ENCODE measurements around the gene FRMD4B.
A peak's percentile ranks its signal among the peaks of the same experiment; 100 is the strongest.

Gene FRMD4B

GRCh38 chr3:69371816-69372215 lies 14.1 kb downstream of the FRMD4B start:
- TF ChIP-seq POLR2AphosphoS5 (IDR thresholded peaks at IDR 0.05; ENCODE audit: low read depth, low read length) (no peak), TAF1 (IDR thresholded peaks at IDR 0.05; ENCODE audit: low read depth, low read length) (no peak), PAX5 (IDR thresholded peaks at IDR 0.05; ENCODE audit: insufficient read depth, low read length, severe bottlenecking) (no peak), POU2F2 (IDR thresholded peaks at IDR 0.05; ENCODE audit: low read depth, low read length) (no peak), SPI1 (IDR thresholded peaks at IDR 0.05; ENCODE audit: low read depth, low read length) (no peak), POLR2A (IDR thresholded peaks at IDR 0.05; ENCODE audit: low read depth, low read length) (no peak)
- DNase-seq (ENCODE audit: insufficient read length, low spot score) (no peak), FAIRE-seq (no peak)

- FAIRE-seq (peak; percentile 50), DNase-seq (ENCODE audit: insufficient read length, low spot score) (no peak)
- TF ChIP-seq POLR2A (IDR thresholded peaks at IDR 0.05; ENCODE audit: low read depth, low read length), result no peak
- no peak for TF ChIP-seq PAX5 (IDR thresholded peaks at IDR 0.05; ENCODE audit: insufficient read depth, low read length, severe bottlenecking)
- no peak for TF ChIP-seq SPI1 (IDR thresholded peaks at IDR 0.05; ENCODE audit: low read depth, low read length)
- no peak for TF ChIP-seq TAF1 (IDR thresholded peaks at IDR 0.05; ENCODE audit: low read depth, low read length)
- no peak for TF ChIP-seq POU2F2 (IDR thresholded peaks at IDR 0.05; ENCODE audit: low read depth, low read length)
- no peak for TF ChIP-seq POLR2AphosphoS5 (IDR thresholded peaks at IDR 0.05; ENCODE audit: low read depth, low read length)
These were observed 15.0 kb downstream of the FRMD4B start for GRCh38 chr3:69370901-69371301.

GRCh38 chr3:69370156-69370883 lies 15.6 kb downstream of the FRMD4B start:
- no peak for TF ChIP-seq SPI1 (IDR thresholded peaks at IDR 0.05; ENCODE audit: low read depth, low read length)
- no peak for TF ChIP-seq POU2F2 (IDR thresholded peaks at IDR 0.05; ENCODE audit: low read depth, low read length)
- no peak for TF ChIP-seq TAF1 (IDR thresholded peaks at IDR 0.05; ENCODE audit: low read depth, low read length)
- TF ChIP-seq POLR2A (IDR thresholded peaks at IDR 0.05; ENCODE audit: low read depth, low read length), result no peak
- TF ChIP-seq POLR2AphosphoS5 (IDR thresholded peaks at IDR 0.05; ENCODE audit: low read depth, low read length), result no peak
- TF ChIP-seq PAX5 (IDR thresholded peaks at IDR 0.05; ENCODE audit: insufficient read depth, low read length, severe bottlenecking), result no peak
- FAIRE-seq, result peak; percentile 76
- DNase-seq (ENCODE audit: insufficient read length, low spot score), result no peak

- DNase-seq (ENCODE audit: insufficient read length, low spot score) (peak; percentile 37), FAIRE-seq (peak; percentile 97)
- no peak for TF ChIP-seq PAX5 (IDR thresholded peaks at IDR 0.05; ENCODE audit: insufficient read depth, low read length, severe bottlenecking)
- TF ChIP-seq TAF1 (IDR thresholded peaks at IDR 0.05; ENCODE audit: low read depth, low read length), result no peak
- TF ChIP-seq POU2F2 (IDR thresholded peaks at IDR 0.05; ENCODE audit: low read depth, low read length), result peak; percentile 94
- TF ChIP-seq SPI1 (IDR thresholded peaks at IDR 0.05; ENCODE audit: low read depth, low read length), result peak; percentile 37; the same call in 1 of the 2 replicates
- no peak for TF ChIP-seq POLR2AphosphoS5 (IDR thresholded peaks at IDR 0.05; ENCODE audit: low read depth, low read length)
- TF ChIP-seq POLR2A (IDR thresholded peaks at IDR 0.05; ENCODE audit: low read depth, low read length), result no peak; the same call in 1 of the 2 replicates
These were observed 17.7 kb downstream of the FRMD4B start for GRCh38 chr3:69368129-69368741.

GRCh38 chr3:69367586-69367985 lies 18.3 kb downstream of the FRMD4B start:
- TF ChIP-seq POLR2A (IDR thresholded peaks at IDR 0.05; ENCODE audit: low read depth, low read length) (no peak), TAF1 (IDR thresholded peaks at IDR 0.05; ENCODE audit: low read depth, low read length) (no peak), POU2F2 (IDR thresholded peaks at IDR 0.05; ENCODE audit: low read depth, low read length) (no peak), POLR2AphosphoS5 (IDR thresholded peaks at IDR 0.05; ENCODE audit: low read depth, low read length) (no peak), SPI1 (IDR thresholded peaks at IDR 0.05; ENCODE audit: low read depth, low read length) (no peak), PAX5 (IDR thresholded peaks at IDR 0.05; ENCODE audit: insufficient read depth, low read length, severe bottlenecking) (no peak)
- DNase-seq (ENCODE audit: insufficient read length, low spot score), result no peak
- FAIRE-seq, result no peak

- FAIRE-seq (peak; percentile 74), DNase-seq (ENCODE audit: insufficient read length, low spot score) (no peak)
- TF ChIP-seq POU2F2 (IDR thresholded peaks at IDR 0.05; ENCODE audit: low read depth, low read length) (no peak), TAF1 (IDR thresholded peaks at IDR 0.05; ENCODE audit: low read depth, low read length) (no peak), POLR2A (IDR thresholded peaks at IDR 0.05; ENCODE audit: low read depth, low read length) (no peak), PAX5 (IDR thresholded peaks at IDR 0.05; ENCODE audit: insufficient read depth, low read length, severe bottlenecking) (no peak), SPI1 (IDR thresholded peaks at IDR 0.05; ENCODE audit: low read depth, low read length) (no peak), POLR2AphosphoS5 (IDR thresholded peaks at IDR 0.05; ENCODE audit: low read depth, low read length) (no peak)
These were observed 21.5 kb downstream of the FRMD4B start for GRCh38 chr3:69364354-69364753.

- FAIRE-seq (no peak), DNase-seq (ENCODE audit: insufficient read length, low spot score) (no peak)
- TF ChIP-seq POLR2A (IDR thresholded peaks at IDR 0.05; ENCODE audit: low read depth, low read length) (no peak), POU2F2 (IDR thresholded peaks at IDR 0.05; ENCODE audit: low read depth, low read length) (no peak), POLR2AphosphoS5 (IDR thresholded peaks at IDR 0.05; ENCODE audit: low read depth, low read length) (no peak), SPI1 (IDR thresholded peaks at IDR 0.05; ENCODE audit: low read depth, low read length) (no peak), TAF1 (IDR thresholded peaks at IDR 0.05; ENCODE audit: low read depth, low read length) (no peak), PAX5 (IDR thresholded peaks at IDR 0.05; ENCODE audit: insufficient read depth, low read length, severe bottlenecking) (no peak)
These were observed 25.2 kb downstream of the FRMD4B start for GRCh38 chr3:69360690-69361089.

GRCh38 chr3:69359916-69360315 lies 26.0 kb downstream of the FRMD4B start:
- DNase-seq (ENCODE audit: insufficient read length, low spot score), result no peak
- TF ChIP-seq TAF1 (IDR thresholded peaks at IDR 0.05; ENCODE audit: low read depth, low read length), result no peak
- TF ChIP-seq PAX5 (IDR thresholded peaks at IDR 0.05; ENCODE audit: insufficient read depth, low read length, severe bottlenecking), result no peak
- no peak for TF ChIP-seq POU2F2 (IDR thresholded peaks at IDR 0.05; ENCODE audit: low read depth, low read length)
- TF ChIP-seq SPI1 (IDR thresholded peaks at IDR 0.05; ENCODE audit: low read depth, low read length), result no peak
- no peak for TF ChIP-seq POLR2A (IDR thresholded peaks at IDR 0.05; ENCODE audit: low read depth, low read length)
- TF ChIP-seq POLR2AphosphoS5 (IDR thresholded peaks at IDR 0.05; ENCODE audit: low read depth, low read length), result no peak
- FAIRE-seq, result no peak

GRCh38 chr3:69359339-69359893 lies 26.5 kb downstream of the FRMD4B start:
- TF ChIP-seq PAX5 (IDR thresholded peaks at IDR 0.05; ENCODE audit: insufficient read depth, low read length, severe bottlenecking) (no peak), POLR2AphosphoS5 (IDR thresholded peaks at IDR 0.05; ENCODE audit: low read depth, low read length) (no peak), SPI1 (IDR thresholded peaks at IDR 0.05; ENCODE audit: low read depth, low read length) (no peak), POLR2A (IDR thresholded peaks at IDR 0.05; ENCODE audit: low read depth, low read length) (no peak), TAF1 (IDR thresholded peaks at IDR 0.05; ENCODE audit: low read depth, low read length) (no peak), POU2F2 (IDR thresholded peaks at IDR 0.05; ENCODE audit: low read depth, low read length) (no peak)
- FAIRE-seq, result no peak
- no peak for DNase-seq (ENCODE audit: insufficient read length, low spot score)
